ENCODE results near the gene GNG12.
A peak's percentile ranks its signal among the peaks of the same experiment; 100 is the strongest.

GNG12 gene

GRCh38 chr1:67750691-67751054, 82.6 kb downstream of the GNG12 start:
- no peak for DNase-seq (ENCODE audit: low read depth)

- DNase-seq (ENCODE audit: low read depth) = peak; percentile 79
These were observed 83.2 kb downstream of the GNG12 start for GRCh38 chr1:67749844-67750690.

GRCh38 chr1:67749263-67749843, 83.9 kb downstream of the GNG12 start:
- no peak for DNase-seq (ENCODE audit: low read depth)

GRCh38 chr1:67748630-67749029, 84.6 kb downstream of the GNG12 start:
- no peak for DNase-seq (ENCODE audit: low read depth)

GRCh38 chr1:67747671-67748546, 85.4 kb downstream of the GNG12 start:
- no peak for DNase-seq (ENCODE audit: low read depth)

GRCh38 chr1:67745875-67746698, 87.2 kb downstream of the GNG12 start:
- no peak for DNase-seq (ENCODE audit: low read depth)

- DNase-seq (ENCODE audit: low read depth) = no peak
These were observed 90.1 kb downstream of the GNG12 start for GRCh38 chr1:67743072-67743725.

GRCh38 chr1:67741736-67742135, 91.5 kb downstream of the GNG12 start:
- DNase-seq (ENCODE audit: low read depth) = no peak

GRCh38 chr1:67741121-67741520, 92.1 kb downstream of the GNG12 start:
- no peak for DNase-seq (ENCODE audit: low read depth)

GRCh38 chr1:67740543-67740942, 92.7 kb downstream of the GNG12 start:
- DNase-seq (ENCODE audit: low read depth) = no peak

- no peak for DNase-seq (ENCODE audit: low read depth)
These were observed 93.9 kb downstream of the GNG12 start for GRCh38 chr1:67739361-67739760.

GRCh38 chr1:67738401-67738800, 94.9 kb downstream of the GNG12 start:
- DNase-seq (ENCODE audit: low read depth) = no peak

- DNase-seq (ENCODE audit: low read depth) = no peak
These were observed 95.4 kb downstream of the GNG12 start for GRCh38 chr1:67737875-67738274.

- DNase-seq (ENCODE audit: low read depth) = no peak
These were observed 96.5 kb downstream of the GNG12 start for GRCh38 chr1:67736750-67737149.

- peak; percentile 94 for DNase-seq (ENCODE audit: low read depth)
These were observed 97.2 kb downstream of the GNG12 start for GRCh38 chr1:67735806-67736627.

GRCh38 chr1:67735206-67735605, 98.1 kb downstream of the GNG12 start:
- no peak for DNase-seq (ENCODE audit: low read depth)

GRCh38 chr1:67734323-67734690, 99.0 kb downstream of the GNG12 start:
- no peak for DNase-seq (ENCODE audit: low read depth)

- DNase-seq (ENCODE audit: low read depth) = no peak
These were observed 99.5 kb downstream of the GNG12 start for GRCh38 chr1:67733681-67734322.

- no peak for DNase-seq (ENCODE audit: low read depth)
These were observed 100.5 kb downstream of the GNG12 start for GRCh38 chr1:67732750-67733151.

- DNase-seq (ENCODE audit: low read depth) = no peak
These were observed 101.9 kb downstream of the GNG12 start for GRCh38 chr1:67731322-67731721.
